ENCODE measurements around the gene KDM6A.
"Not testable (repeated sequence)": the region's sequence is repeated elsewhere in the genome, so short reads cannot be mapped to it uniquely, and the experiment has no call there.

KDM6A gene

GRCh38 chrX:45006002-45006800, 133.2 kb downstream of the KDM6A start:
- DNase-seq (ENCODE audit: low read depth in 2 of 2), result no peak

- no peak for DNase-seq (ENCODE audit: low read depth in 2 of 2)
These were observed 134.6 kb downstream of the KDM6A start for GRCh38 chrX:45007598-45007997.

GRCh38 chrX:45009371-45010000, 136.5 kb downstream of the KDM6A start:
- no peak for DNase-seq (ENCODE audit: low read depth in 2 of 2)

- DNase-seq (ENCODE audit: low read depth in 2 of 2), result no peak
These were observed 138.1 kb downstream of the KDM6A start for GRCh38 chrX:45011131-45011530.

- DNase-seq (ENCODE audit: low read depth in 2 of 2), result no peak
These were observed 138.6 kb downstream of the KDM6A start for GRCh38 chrX:45011597-45011996.

GRCh38 chrX:45017946-45018345, 145.0 kb downstream of the KDM6A start:
- no peak for DNase-seq (ENCODE audit: low read depth in 2 of 2)

GRCh38 chrX:45022150-45022549, 149.2 kb downstream of the KDM6A start:
- no peak for DNase-seq (ENCODE audit: low read depth in 2 of 2)

GRCh38 chrX:45024501-45024900, 151.5 kb downstream of the KDM6A start:
- no peak for DNase-seq (ENCODE audit: low read depth in 2 of 2)

GRCh38 chrX:45026036-45026435, 153.0 kb downstream of the KDM6A start:
- DNase-seq (ENCODE audit: low read depth in 2 of 2), result no peak

- no peak for DNase-seq (ENCODE audit: low read depth in 2 of 2)
These were observed 158.9 kb downstream of the KDM6A start for GRCh38 chrX:45031830-45032378.

GRCh38 chrX:45035071-45035470, 162.1 kb downstream of the KDM6A start:
- DNase-seq (ENCODE audit: low read depth in 2 of 2), result no peak

GRCh38 chrX:45036161-45036560, 163.2 kb downstream of the KDM6A start:
- no peak for DNase-seq (ENCODE audit: low read depth in 2 of 2)

GRCh38 chrX:45040137-45040536, 167.1 kb downstream of the KDM6A start:
- not testable (repeated sequence) for DNase-seq (ENCODE audit: low read depth in 2 of 2)

GRCh38 chrX:45046417-45046816, 173.4 kb downstream of the KDM6A start:
- DNase-seq (ENCODE audit: low read depth in 2 of 2), result no peak

- DNase-seq (ENCODE audit: low read depth in 2 of 2), result no peak
These were observed 177.6 kb downstream of the KDM6A start for GRCh38 chrX:45050558-45050957.

GRCh38 chrX:45056428-45057145, 183.6 kb downstream of the KDM6A start:
- DNase-seq (ENCODE audit: low read depth in 2 of 2), result no peak

GRCh38 chrX:45059906-45060305, 186.9 kb downstream of the KDM6A start:
- DNase-seq (ENCODE audit: low read depth in 2 of 2), result not testable (repeated sequence)

GRCh38 chrX:45063319-45064095, 190.5 kb downstream of the KDM6A start:
- no peak for DNase-seq (ENCODE audit: low read depth in 2 of 2)

GRCh38 chrX:45068569-45068968, 195.6 kb downstream of the KDM6A start:
- DNase-seq (ENCODE audit: low read depth in 2 of 2), result no peak

GRCh38 chrX:45070116-45071007, 197.4 kb downstream of the KDM6A start:
- no peak for DNase-seq (ENCODE audit: low read depth in 2 of 2)

- DNase-seq (ENCODE audit: low read depth in 2 of 2), result not testable (repeated sequence)
These were observed 200.0 kb downstream of the KDM6A start for GRCh38 chrX:45073011-45073410.

Measured in stimulated activated CD4-positive, alpha-beta T cell treated with anti-CD3 and anti-CD28 coated beads, Interleukin-1b, Interleukin-23, amount 100 ng/mL, for 4 hours (primary cell).